Mesenchymal stem cell (in vitro differentiated cells and primary cell): ENCODE results near the gene GTF3C1.

ENCODE experiments used
- DNase-seq: peaks from one replicate; pipeline ENCODE4 v3.0.0-alpha.2; 2013
- H2AFZ ChIP-seq: one replicate; pipeline ENCODE4 v1.6.1; 2013; ENCODE audit warnings: low read depth, mild to moderate bottlenecking, control low read depth, inconsistent platforms, low read length, moderate library complexity
- H2AK5ac ChIP-seq: 2 replicates; pipeline ENCODE4 v1.6.1; 2013; ENCODE audit warnings: low read length, moderate library complexity, mild to moderate bottlenecking, inconsistent platforms; ENCODE audit not compliant: severe bottlenecking
- H2BK120ac ChIP-seq: one replicate; pipeline ENCODE4 v1.6.1; 2013; ENCODE audit warnings: low read depth, mild to moderate bottlenecking, inconsistent platforms, low read length, moderate library complexity
- H2BK12ac ChIP-seq, 2 experiments: one replicate each; pipeline ENCODE4 v1.6.1; 2013; ENCODE audit warnings: inconsistent platforms in 2 of 2, low read length in 2 of 2, mild to moderate bottlenecking in 2 of 2, moderate library complexity in 2 of 2, control low read depth in 1 of 2
- H2BK15ac ChIP-seq: one replicate; pipeline ENCODE4 v1.6.1; 2013; ENCODE audit warnings: mild to moderate bottlenecking, low read depth, inconsistent platforms; ENCODE audit not compliant: poor library complexity, severe bottlenecking
- H2BK5ac ChIP-seq: 2 replicates; pipeline ENCODE4 v1.6.1; 2013; ENCODE audit warnings: low read depth, mild to moderate bottlenecking, low read length, control low read depth, inconsistent platforms; ENCODE audit not compliant: poor library complexity, severe bottlenecking
- H3K14ac ChIP-seq, 2 experiments: one replicate each; pipeline ENCODE4 v1.6.1; 2013; ENCODE audit warnings: inconsistent platforms in 2 of 2, low read length in 2 of 2, control low read depth in 1 of 2, mild to moderate bottlenecking in 1 of 2, moderate library complexity in 1 of 2
- H3K18ac ChIP-seq, 2 experiments: one replicate each; pipeline ENCODE4 v1.6.1; 2013; ENCODE audit warnings: inconsistent platforms in 2 of 2, low read length in 2 of 2, control low read depth in 1 of 2, low read depth in 1 of 2, mild to moderate bottlenecking in 1 of 2
- H3K23ac ChIP-seq, 2 experiments: one replicate each; pipeline ENCODE4 v1.6.1; 2013; ENCODE audit warnings: inconsistent platforms in 2 of 2, low read length in 2 of 2, mild to moderate bottlenecking in 2 of 2, moderate library complexity in 2 of 2, control low read depth in 1 of 2
- H3K27ac ChIP-seq: 2 replicates; pipeline ENCODE4 v1.5.1; 2013; ENCODE audit warnings: mild to moderate bottlenecking, moderate library complexity, low read length, control low read depth, inconsistent platforms; ENCODE audit not compliant: poor library complexity, severe bottlenecking
- H3K27me3 ChIP-seq, 2 experiments: 2 replicates each; pipeline versions ENCODE4 v1.6.1 to v1.7.0; 2013; ENCODE audit warnings: low read length in 2 of 2, mild to moderate bottlenecking in 2 of 2, moderate library complexity in 2 of 2, control low read depth in 1 of 2, inconsistent platforms in 1 of 2; ENCODE audit not compliant: control insufficient read depth in 1 of 2, insufficient read depth in 1 of 2
- H3K36me3 ChIP-seq, 2 experiments: 2 replicates each; pipeline versions ENCODE4 v1.6.1 to v1.7.0; 2013; ENCODE audit warnings: low read length in 2 of 2, control low read depth in 1 of 2, inconsistent platforms in 1 of 2, low read depth in 1 of 2, mild to moderate bottlenecking in 1 of 2; ENCODE audit not compliant: insufficient read depth in 2 of 2, control insufficient read depth in 1 of 2
- H3K4ac ChIP-seq, 2 experiments: one replicate each; pipeline ENCODE4 v1.6.1; 2013; ENCODE audit warnings: inconsistent platforms in 2 of 2, low read length in 2 of 2, mild to moderate bottlenecking in 2 of 2, moderate library complexity in 2 of 2, control low read depth in 1 of 2, low read depth in 1 of 2
- H3K4me1 ChIP-seq: 2 replicates; pipeline ENCODE4 v1.6.1; 2013; ENCODE audit warnings: low read depth, low read length, control low read depth; ENCODE audit not compliant: control insufficient read depth, insufficient read depth
- H3K4me2 ChIP-seq: 2 replicates; pipeline ENCODE4 v1.6.1; 2013; ENCODE audit warnings: low read length, mild to moderate bottlenecking, inconsistent platforms; ENCODE audit not compliant: poor library complexity, severe bottlenecking
- H3K4me3 ChIP-seq, 2 experiments: 2 replicates each; pipeline versions ENCODE4 v1.5.1 to v1.7.0; 2013; ENCODE audit warnings: low read length in 2 of 2, mild to moderate bottlenecking in 2 of 2, control low read depth in 1 of 2, low read depth in 1 of 2; ENCODE audit not compliant: insufficient read depth in 1 of 2
- H3K79me1 ChIP-seq: replicated peaks from 2 replicates; pipeline ENCODE4 v1.6.1; 2013; ENCODE audit warnings: mild to moderate bottlenecking, control low read depth, low read length, inconsistent platforms; ENCODE audit not compliant: poor library complexity, severe bottlenecking
- H3K9ac ChIP-seq: 2 replicates; pipeline ENCODE4 v1.7.0; 2013; ENCODE audit warnings: mild to moderate bottlenecking, low read length, moderate library complexity
- H3K9me3 ChIP-seq: 2 replicates; pipeline ENCODE4 v1.7.0; 2013; ENCODE audit warnings: mild to moderate bottlenecking, low read length; ENCODE audit not compliant: control insufficient read depth
- H4K8ac ChIP-seq: one replicate; pipeline ENCODE4 v1.6.1; 2013; ENCODE audit warnings: inconsistent platforms, mild to moderate bottlenecking, low read length, moderate library complexity
- H4K91ac ChIP-seq: one replicate; pipeline ENCODE4 v1.6.1; 2013; ENCODE audit warnings: mild to moderate bottlenecking, low read length, inconsistent platforms
- WGBS: methylation state at CpG from one replicate; pipeline ENCODE4 v1.1.7; 2013; ENCODE audit warnings: mixed read lengths; 5-methylcytosine and 5-hydroxymethylcytosine counted together

Gene GTF3C1

GRCh38 chr16:27485811-27486210, 63.9 kb downstream of the GTF3C1 start:
- Histone ChIP-seq H3K4me2 (no peak overlapping the region), H2BK12ac (no peak overlapping the region), H3K23ac (no peak overlapping the region), H4K8ac (no peak overlapping the region), H2BK15ac (no peak overlapping the region), H3K27ac (no peak overlapping the region), H2BK5ac (no peak overlapping the region), H3K79me1 (peaks cover 28% of the 10 kb centered on the region), H3K27me3 (no peaks in the 10 kb centered on the region), H3K14ac (no peak overlapping the region), H4K91ac (no peak overlapping the region), H3K4ac (no peak overlapping the region), H3K9me3 (no peaks in the 10 kb centered on the region), H2AFZ (no peak overlapping the region), H3K4me3 (no peak overlapping the region), H3K9ac (no peak overlapping the region), H2BK120ac (no peak overlapping the region), H3K4me1 (peaks cover 7% of the 10 kb centered on the region), H2AK5ac (no peak overlapping the region), H3K18ac (no peak overlapping the region), H3K36me3 (peaks cover 87 to 100% of the 10 kb centered on the region in 2 experiments)
- no peak for DNase-seq
- WGBS: 98% methylated on average over 11 of the region's 11 CpGs

- no peak overlapping the region for H3K9ac ChIP-seq
- 98% methylated on average over 9 of the region's 9 CpGs for WGBS
These were observed 64.6 kb downstream of the GTF3C1 start for GRCh38 chr16:27485126-27485525.

GRCh38 chr16:27483624-27484023, 66.1 kb downstream of the GTF3C1 start:
- Histone ChIP-seq H3K27ac (no peak overlapping the region), H2BK15ac (no peak overlapping the region), H3K27me3 (no peaks in the 10 kb centered on the region), H3K79me1 (peaks cover 24% of the 10 kb centered on the region), H2BK5ac (no peak overlapping the region), H3K4me1 (peaks cover 7% of the 10 kb centered on the region), H2BK120ac (no peak overlapping the region), H4K91ac (no peak overlapping the region), H3K4ac (no peak overlapping the region), H4K8ac (no peak overlapping the region), H3K9me3 (no peaks in the 10 kb centered on the region), H2AFZ (no peak overlapping the region), H2BK12ac (no peak overlapping the region), H3K9ac (no peak overlapping the region), H3K36me3 (peaks cover 73 to 96% of the 10 kb centered on the region in 2 experiments), H3K18ac (no peak overlapping the region), H3K4me2 (no peak overlapping the region), H3K23ac (no peak overlapping the region), H3K14ac (no peak overlapping the region), H2AK5ac (no peak overlapping the region), H3K4me3 (no peak overlapping the region)
- 99% methylated on average over 5 of the region's 5 CpGs for WGBS
- DNase-seq: no peak

More at GRCh38 chr16:27485126-27485525, 64.6 kb downstream of the GTF3C1 start:
- H3K23ac ChIP-seq: no peak overlapping the region
- H3K4ac ChIP-seq: no peak overlapping the region
- peaks cover 28% of the 10 kb centered on the region for H3K79me1 ChIP-seq
- no peak overlapping the region for H3K18ac ChIP-seq
- no peak for DNase-seq
- no peak overlapping the region for H3K14ac ChIP-seq
- H4K91ac ChIP-seq: no peak overlapping the region
- peaks cover 7% of the 10 kb centered on the region for H3K4me1 ChIP-seq
- H3K9me3 ChIP-seq: no peaks in the 10 kb centered on the region
- H2AFZ ChIP-seq: no peak overlapping the region
- no peak overlapping the region for H2BK5ac ChIP-seq
- no peak overlapping the region for H3K4me3 ChIP-seq
- H3K27ac ChIP-seq: no peak overlapping the region
- no peak overlapping the region for H2BK120ac ChIP-seq
- no peak overlapping the region for H4K8ac ChIP-seq
- H3K36me3 ChIP-seq: peaks cover 87 to 100% of the 10 kb centered on the region in 2 experiments
- H3K4me2 ChIP-seq: no peak overlapping the region
- H2BK15ac ChIP-seq: no peak overlapping the region
- no peak overlapping the region for H2BK12ac ChIP-seq
- no peaks in the 10 kb centered on the region for H3K27me3 ChIP-seq
- H2AK5ac ChIP-seq: no peak overlapping the region

GRCh38 chr16:27483088-27483437, 66.7 kb downstream of the GTF3C1 start:
- no peak overlapping the region for H3K4me2 ChIP-seq
- no peak overlapping the region for H3K18ac ChIP-seq
- no peak overlapping the region for H3K4ac ChIP-seq
- peaks cover 71 to 96% of the 10 kb centered on the region in 2 experiments for H3K36me3 ChIP-seq
- WGBS: 94% methylated on average over 5 of the region's 5 CpGs
- no peak overlapping the region for H2BK15ac ChIP-seq
- H3K14ac ChIP-seq: no peak overlapping the region
- peaks cover 19% of the 10 kb centered on the region for H3K79me1 ChIP-seq
- no peak overlapping the region for H2BK120ac ChIP-seq
- peaks cover 7% of the 10 kb centered on the region for H3K4me1 ChIP-seq
- H2BK5ac ChIP-seq: no peak overlapping the region
- no peak overlapping the region for H4K8ac ChIP-seq
- DNase-seq: no peak
- no peak overlapping the region for H2AFZ ChIP-seq
- no peaks in the 10 kb centered on the region for H3K9me3 ChIP-seq
- H3K27ac ChIP-seq: no peak overlapping the region
- no peak overlapping the region for H3K9ac ChIP-seq
- H3K4me3 ChIP-seq: no peak overlapping the region
- no peaks in the 10 kb centered on the region for H3K27me3 ChIP-seq
- no peak overlapping the region for H3K23ac ChIP-seq
- H4K91ac ChIP-seq: no peak overlapping the region
- H2BK12ac ChIP-seq: no peak overlapping the region
- H2AK5ac ChIP-seq: no peak overlapping the region
